HEK293 (cell line): Measurements from ENCODE around the gene DNMT1.

Source experiments
- EGR2 ChIP-seq: fragments of 450-650 bp; formaldehyde crosslinking; IDR thresholded peaks from 2 replicates; pipeline ENCODE4 v1.5.1; 2016; ENCODE audit warnings: low read depth, missing biosample characterization, missing genetic modification characterization
- GLIS2 ChIP-seq: fragments of 450-650 bp; formaldehyde crosslinking; IDR thresholded peaks from 2 replicates; pipeline ENCODE4 v1.5.1; 2016; ENCODE audit warnings: missing biosample characterization, missing genetic modification characterization
- KLF7 ChIP-seq: fragments of 450-650 bp; formaldehyde crosslinking; IDR thresholded peaks from 2 replicates; pipeline ENCODE4 v1.5.1; 2016; ENCODE audit warnings: missing biosample characterization, missing genetic modification characterization, borderline replicate concordance
- MYNN ChIP-seq: fragments of 450-650 bp; formaldehyde crosslinking; IDR thresholded peaks from 2 replicates; pipeline ENCODE4 v1.5.1; 2016; ENCODE audit warnings: missing biosample characterization, missing genetic modification characterization, borderline replicate concordance
- RBAK ChIP-seq: fragments of 450-650 bp; formaldehyde crosslinking; IDR thresholded peaks from 2 replicates; pipeline ENCODE4 v1.5.1; 2016; ENCODE audit warnings: missing biosample characterization, missing genetic modification characterization
- ZBTB48 ChIP-seq: fragments of 450-650 bp; formaldehyde crosslinking; IDR thresholded peaks from 2 replicates; pipeline ENCODE4 v1.5.1; 2016; ENCODE audit warnings: missing biosample characterization, missing genetic modification characterization
- ZIC2 ChIP-seq: fragments of 450-650 bp; formaldehyde crosslinking; IDR thresholded peaks from 2 replicates; pipeline ENCODE4 v1.5.1; 2016; ENCODE audit warnings: missing biosample characterization, missing genetic modification characterization
- ZNF146 ChIP-seq: fragments of 450-650 bp; formaldehyde crosslinking; IDR thresholded peaks from 2 replicates; pipeline ENCODE4 v1.5.1; 2016; ENCODE audit warnings: missing biosample characterization, missing genetic modification characterization
- ZNF16 ChIP-seq: fragments of 450-650 bp; formaldehyde crosslinking; IDR thresholded peaks from 2 replicates; pipeline ENCODE4 v1.5.1; 2016; ENCODE audit warnings: low read depth, missing biosample characterization, missing genetic modification characterization
- ZNF239 ChIP-seq: fragments of 450-650 bp; formaldehyde crosslinking; IDR thresholded peaks from 2 replicates; pipeline ENCODE4 v1.5.1; 2016; ENCODE audit warnings: missing biosample characterization, missing genetic modification characterization
- ZNF266 ChIP-seq: fragments of 450-650 bp; formaldehyde crosslinking; IDR thresholded peaks from 2 replicates; pipeline ENCODE4 v1.5.1; 2016; ENCODE audit warnings: missing biosample characterization, missing genetic modification characterization, low read depth
- ZNF302 ChIP-seq: fragments of 450-650 bp; formaldehyde crosslinking; IDR thresholded peaks from 2 replicates; pipeline ENCODE4 v1.5.1; 2016; ENCODE audit warnings: missing biosample characterization, missing genetic modification characterization, low read depth
- ZNF426 ChIP-seq: fragments of 450-650 bp; formaldehyde crosslinking; IDR thresholded peaks from 2 replicates; pipeline ENCODE4 v1.5.1; 2017; ENCODE audit warnings: missing biosample characterization, missing genetic modification characterization, mild to moderate bottlenecking, inconsistent platforms, moderate library complexity
- ZNF548 ChIP-seq: fragments of 450-650 bp; formaldehyde crosslinking; IDR thresholded peaks from 2 replicates; pipeline ENCODE4 v1.5.1; 2016; ENCODE audit warnings: missing biosample characterization, missing genetic modification characterization
- ZNF629 ChIP-seq: fragments of 450-650 bp; formaldehyde crosslinking; IDR thresholded peaks from 2 replicates; pipeline ENCODE4 v1.5.1; 2017; ENCODE audit warnings: missing biosample characterization, missing genetic modification characterization
- ZNF792 ChIP-seq: fragments of 450-650 bp; formaldehyde crosslinking; IDR thresholded peaks from 2 replicates; pipeline ENCODE4 v1.5.1; 2016; ENCODE audit warnings: missing biosample characterization, missing genetic modification characterization
- ZNF830 ChIP-seq: fragments of 450-650 bp; IDR thresholded peaks from 2 replicates; pipeline ENCODE4 v1.5.0; 2018; ENCODE audit warnings: missing biosample characterization, missing genetic modification characterization, low read depth, mild to moderate bottlenecking, moderate library complexity
- TF ChIP-seq, protein P1 (sequence below): fragments of 450-650 bp; formaldehyde crosslinking; conservative IDR thresholded peaks from 2 replicates; pipeline ENCODE4 v1.5.1; 2016; ENCODE audit warnings: low read depth, missing biosample characterization, missing genetic modification characterization
- TF ChIP-seq, protein P2 (sequence below): fragments of 450-650 bp; formaldehyde crosslinking; IDR thresholded peaks from 2 replicates; pipeline ENCODE4 v1.5.1; 2017; ENCODE audit warnings: missing biosample characterization, missing genetic modification characterization
- TF ChIP-seq, protein P3 (sequence below): fragments of 450-650 bp; formaldehyde crosslinking; optimal IDR thresholded peaks from 2 replicates; pipeline ENCODE3; 2016; ENCODE audit warnings: missing biosample characterization, mild to moderate bottlenecking, missing genetic modification characterization
- TF ChIP-seq, protein P4 (sequence below): fragments of 450-650 bp; formaldehyde crosslinking; IDR thresholded peaks from 2 replicates; pipeline ENCODE4 v1.5.1; 2016; ENCODE audit warnings: missing biosample characterization, missing genetic modification characterization
- TF ChIP-seq, protein P5 (sequence below): fragments of 450-650 bp; formaldehyde crosslinking; IDR thresholded peaks from 2 replicates; pipeline ENCODE4 v1.5.1; 2016; ENCODE audit warnings: missing biosample characterization, missing genetic modification characterization
- TF ChIP-seq, protein P6 (sequence below): fragments of 450-650 bp; IDR thresholded peaks from 2 replicates; pipeline ENCODE4 v1.5.1; 2018; ENCODE audit warnings: missing biosample characterization, mild to moderate bottlenecking, missing genetic modification characterization
- TF ChIP-seq, protein P7 (sequence below): fragments of 450-650 bp; formaldehyde crosslinking; IDR thresholded peaks from 2 replicates; pipeline ENCODE4 v1.5.1; 2016; ENCODE audit warnings: missing biosample characterization, missing genetic modification characterization

The DNMT1 gene

DNA sequence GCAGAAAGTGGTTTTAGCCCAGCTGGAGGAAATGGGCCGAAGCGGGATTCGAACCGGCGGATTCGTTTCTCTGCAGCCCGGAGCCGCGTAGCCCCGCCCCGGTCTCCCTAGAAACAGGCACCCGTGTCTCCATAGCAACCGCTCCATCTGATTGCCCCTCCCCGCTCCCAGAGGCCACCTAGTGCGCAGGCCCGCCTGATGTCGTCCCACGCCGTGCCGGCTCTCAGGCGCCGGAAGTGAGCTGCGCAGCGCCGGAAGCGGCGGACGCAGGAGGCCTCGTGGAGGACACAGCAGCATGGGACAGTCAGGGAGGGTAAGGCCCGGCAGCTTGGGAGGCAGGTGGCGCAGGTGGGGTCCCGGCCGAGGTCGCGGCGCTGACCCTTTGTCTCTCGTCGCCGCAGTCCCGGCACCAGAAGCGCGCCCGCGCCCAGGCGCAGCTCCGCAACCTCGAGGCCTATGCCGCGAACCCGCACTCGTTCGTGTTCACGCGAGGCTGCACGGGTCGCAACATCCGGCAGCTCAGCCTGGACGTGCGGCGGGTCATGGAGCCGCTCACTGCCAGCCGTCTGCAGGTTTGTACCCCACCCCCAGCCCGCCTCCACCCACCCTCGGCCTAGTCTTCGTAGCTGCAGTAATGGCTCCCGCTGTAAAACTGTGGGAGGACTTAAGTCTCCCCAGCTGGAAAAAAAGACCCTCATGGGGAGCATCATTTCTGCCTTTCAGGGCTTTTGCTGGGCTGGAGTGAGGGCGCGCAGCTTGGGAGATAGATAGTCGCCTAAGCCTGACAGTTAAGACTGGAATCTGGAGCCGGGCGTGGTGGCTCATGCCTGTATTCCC lies 88.4 kb downstream of the DNMT1 start, which contains the start of gene PPAN (continued):
- TF ChIP-seq ZNF266 (tag by site-specific recombination) (no peak), MYNN (tag by site-specific recombination) (peak; percentile 95; the same call in 1 of the 2 replicates), RBAK (tag by site-specific recombination) (no peak), ZNF239 (0 out of 2 replicates have a peak, but pooled peaks have one; percentile 33), ZNF16 (tag by site-specific recombination) (no peak), ZNF792 (tag by site-specific recombination) (peak; percentile 52; the same call in 1 of the 2 replicates), ZNF629 (tag by site-specific recombination) (peak; percentile 73), ZNF146 (no peak), ZNF426 (tag by site-specific recombination) (no peak), ZNF302 (tag by site-specific recombination) (no peak), KLF7 (tag by site-specific recombination) (no peak), ZIC2 (peak; percentile 73), ZNF548 (tag by site-specific recombination) (no peak), ZBTB48 (tag by site-specific recombination) (no peak), EGR2 (no peak), ZNF830 (tag by site-specific recombination) (no peak), GLIS2 (tag by site-specific recombination) (peak; percentile 90)
- TF ChIP-seq, protein P1, sequence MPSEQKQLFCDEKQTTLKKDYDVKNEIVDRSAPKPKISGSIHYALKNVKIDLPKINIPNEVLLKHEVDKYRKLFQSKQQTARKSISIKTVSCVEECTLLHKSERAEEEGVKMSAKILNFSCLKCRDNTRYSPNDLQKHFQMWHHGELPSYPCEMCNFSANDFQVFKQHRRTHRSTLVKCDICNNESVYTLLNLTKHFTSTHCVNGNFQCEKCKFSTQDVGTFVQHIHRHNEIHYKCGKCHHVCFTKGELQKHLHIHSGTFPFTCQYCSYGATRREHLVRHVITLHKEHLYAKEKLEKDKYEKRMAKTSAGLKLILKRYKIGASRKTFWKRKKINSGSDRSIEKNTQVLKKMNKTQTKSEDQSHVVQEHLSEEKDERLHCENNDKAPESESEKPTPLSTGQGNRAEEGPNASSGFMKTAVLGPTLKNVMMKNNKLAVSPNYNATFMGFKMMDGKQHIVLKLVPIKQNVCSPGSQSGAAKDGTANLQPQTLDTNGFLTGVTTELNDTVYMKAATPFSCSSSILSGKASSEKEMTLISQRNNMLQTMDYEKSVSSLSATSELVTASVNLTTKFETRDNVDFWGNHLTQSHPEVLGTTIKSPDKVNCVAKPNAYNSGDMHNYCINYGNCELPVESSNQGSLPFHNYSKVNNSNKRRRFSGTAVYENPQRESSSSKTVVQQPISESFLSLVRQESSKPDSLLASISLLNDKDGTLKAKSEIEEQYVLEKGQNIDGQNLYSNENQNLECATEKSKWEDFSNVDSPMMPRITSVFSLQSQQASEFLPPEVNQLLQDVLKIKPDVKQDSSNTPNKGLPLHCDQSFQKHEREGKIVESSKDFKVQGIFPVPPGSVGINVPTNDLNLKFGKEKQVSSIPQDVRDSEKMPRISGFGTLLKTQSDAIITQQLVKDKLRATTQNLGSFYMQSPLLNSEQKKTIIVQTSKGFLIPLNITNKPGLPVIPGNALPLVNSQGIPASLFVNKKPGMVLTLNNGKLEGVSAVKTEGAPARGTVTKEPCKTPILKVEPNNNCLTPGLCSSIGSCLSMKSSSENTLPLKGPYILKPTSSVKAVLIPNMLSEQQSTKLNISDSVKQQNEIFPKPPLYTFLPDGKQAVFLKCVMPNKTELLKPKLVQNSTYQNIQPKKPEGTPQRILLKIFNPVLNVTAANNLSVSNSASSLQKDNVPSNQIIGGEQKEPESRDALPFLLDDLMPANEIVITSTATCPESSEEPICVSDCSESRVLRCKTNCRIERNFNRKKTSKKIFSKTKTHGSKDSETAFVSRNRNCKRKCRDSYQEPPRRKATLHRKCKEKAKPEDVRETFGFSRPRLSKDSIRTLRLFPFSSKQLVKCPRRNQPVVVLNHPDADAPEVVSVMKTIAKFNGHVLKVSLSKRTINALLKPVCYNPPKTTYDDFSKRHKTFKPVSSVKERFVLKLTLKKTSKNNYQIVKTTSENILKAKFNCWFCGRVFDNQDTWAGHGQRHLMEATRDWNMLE (tag by site-specific recombination): peak; percentile 67
- TF ChIP-seq, protein P2, sequence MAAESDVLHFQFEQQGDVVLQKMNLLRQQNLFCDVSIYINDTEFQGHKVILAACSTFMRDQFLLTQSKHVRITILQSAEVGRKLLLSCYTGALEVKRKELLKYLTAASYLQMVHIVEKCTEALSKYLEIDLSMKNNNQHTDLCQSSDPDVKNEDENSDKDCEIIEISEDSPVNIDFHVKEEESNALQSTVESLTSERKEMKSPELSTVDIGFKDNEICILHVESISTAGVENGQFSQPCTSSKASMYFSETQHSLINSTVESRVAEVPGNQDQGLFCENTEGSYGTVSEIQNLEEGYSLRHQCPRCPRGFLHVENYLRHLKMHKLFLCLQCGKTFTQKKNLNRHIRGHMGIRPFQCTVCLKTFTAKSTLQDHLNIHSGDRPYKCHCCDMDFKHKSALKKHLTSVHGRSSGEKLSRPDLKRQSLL (tag by site-specific recombination): peak; percentile 14
- TF ChIP-seq, protein P3, sequence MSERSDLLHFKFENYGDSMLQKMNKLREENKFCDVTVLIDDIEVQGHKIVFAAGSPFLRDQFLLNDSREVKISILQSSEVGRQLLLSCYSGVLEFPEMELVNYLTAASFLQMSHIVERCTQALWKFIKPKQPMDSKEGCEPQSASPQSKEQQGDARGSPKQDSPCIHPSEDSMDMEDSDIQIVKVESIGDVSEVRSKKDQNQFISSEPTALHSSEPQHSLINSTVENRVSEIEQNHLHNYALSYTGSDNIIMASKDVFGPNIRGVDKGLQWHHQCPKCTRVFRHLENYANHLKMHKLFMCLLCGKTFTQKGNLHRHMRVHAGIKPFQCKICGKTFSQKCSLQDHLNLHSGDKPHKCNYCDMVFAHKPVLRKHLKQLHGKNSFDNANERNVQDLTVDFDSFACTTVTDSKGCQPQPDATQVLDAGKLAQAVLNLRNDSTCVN: peak; percentile 98
- TF ChIP-seq, protein P4, sequence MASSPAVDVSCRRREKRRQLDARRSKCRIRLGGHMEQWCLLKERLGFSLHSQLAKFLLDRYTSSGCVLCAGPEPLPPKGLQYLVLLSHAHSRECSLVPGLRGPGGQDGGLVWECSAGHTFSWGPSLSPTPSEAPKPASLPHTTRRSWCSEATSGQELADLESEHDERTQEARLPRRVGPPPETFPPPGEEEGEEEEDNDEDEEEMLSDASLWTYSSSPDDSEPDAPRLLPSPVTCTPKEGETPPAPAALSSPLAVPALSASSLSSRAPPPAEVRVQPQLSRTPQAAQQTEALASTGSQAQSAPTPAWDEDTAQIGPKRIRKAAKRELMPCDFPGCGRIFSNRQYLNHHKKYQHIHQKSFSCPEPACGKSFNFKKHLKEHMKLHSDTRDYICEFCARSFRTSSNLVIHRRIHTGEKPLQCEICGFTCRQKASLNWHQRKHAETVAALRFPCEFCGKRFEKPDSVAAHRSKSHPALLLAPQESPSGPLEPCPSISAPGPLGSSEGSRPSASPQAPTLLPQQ (tag by site-specific recombination): peak; percentile 62; the same call in 1 of the 2 replicates
- TF ChIP-seq, protein P5, sequence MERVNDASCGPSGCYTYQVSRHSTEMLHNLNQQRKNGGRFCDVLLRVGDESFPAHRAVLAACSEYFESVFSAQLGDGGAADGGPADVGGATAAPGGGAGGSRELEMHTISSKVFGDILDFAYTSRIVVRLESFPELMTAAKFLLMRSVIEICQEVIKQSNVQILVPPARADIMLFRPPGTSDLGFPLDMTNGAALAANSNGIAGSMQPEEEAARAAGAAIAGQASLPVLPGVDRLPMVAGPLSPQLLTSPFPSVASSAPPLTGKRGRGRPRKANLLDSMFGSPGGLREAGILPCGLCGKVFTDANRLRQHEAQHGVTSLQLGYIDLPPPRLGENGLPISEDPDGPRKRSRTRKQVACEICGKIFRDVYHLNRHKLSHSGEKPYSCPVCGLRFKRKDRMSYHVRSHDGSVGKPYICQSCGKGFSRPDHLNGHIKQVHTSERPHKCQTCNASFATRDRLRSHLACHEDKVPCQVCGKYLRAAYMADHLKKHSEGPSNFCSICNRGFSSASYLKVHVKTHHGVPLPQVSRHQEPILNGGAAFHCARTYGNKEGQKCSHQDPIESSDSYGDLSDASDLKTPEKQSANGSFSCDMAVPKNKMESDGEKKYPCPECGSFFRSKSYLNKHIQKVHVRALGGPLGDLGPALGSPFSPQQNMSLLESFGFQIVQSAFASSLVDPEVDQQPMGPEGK: 0 out of 2 replicates have a peak, but pooled peaks have one; percentile 38
- TF ChIP-seq, protein P6, sequence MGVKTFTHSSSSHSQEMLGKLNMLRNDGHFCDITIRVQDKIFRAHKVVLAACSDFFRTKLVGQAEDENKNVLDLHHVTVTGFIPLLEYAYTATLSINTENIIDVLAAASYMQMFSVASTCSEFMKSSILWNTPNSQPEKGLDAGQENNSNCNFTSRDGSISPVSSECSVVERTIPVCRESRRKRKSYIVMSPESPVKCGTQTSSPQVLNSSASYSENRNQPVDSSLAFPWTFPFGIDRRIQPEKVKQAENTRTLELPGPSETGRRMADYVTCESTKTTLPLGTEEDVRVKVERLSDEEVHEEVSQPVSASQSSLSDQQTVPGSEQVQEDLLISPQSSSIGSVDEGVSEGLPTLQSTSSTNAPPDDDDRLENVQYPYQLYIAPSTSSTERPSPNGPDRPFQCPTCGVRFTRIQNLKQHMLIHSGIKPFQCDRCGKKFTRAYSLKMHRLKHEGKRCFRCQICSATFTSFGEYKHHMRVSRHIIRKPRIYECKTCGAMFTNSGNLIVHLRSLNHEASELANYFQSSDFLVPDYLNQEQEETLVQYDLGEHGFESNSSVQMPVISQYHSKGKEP: no peak
- TF ChIP-seq, protein P7, sequence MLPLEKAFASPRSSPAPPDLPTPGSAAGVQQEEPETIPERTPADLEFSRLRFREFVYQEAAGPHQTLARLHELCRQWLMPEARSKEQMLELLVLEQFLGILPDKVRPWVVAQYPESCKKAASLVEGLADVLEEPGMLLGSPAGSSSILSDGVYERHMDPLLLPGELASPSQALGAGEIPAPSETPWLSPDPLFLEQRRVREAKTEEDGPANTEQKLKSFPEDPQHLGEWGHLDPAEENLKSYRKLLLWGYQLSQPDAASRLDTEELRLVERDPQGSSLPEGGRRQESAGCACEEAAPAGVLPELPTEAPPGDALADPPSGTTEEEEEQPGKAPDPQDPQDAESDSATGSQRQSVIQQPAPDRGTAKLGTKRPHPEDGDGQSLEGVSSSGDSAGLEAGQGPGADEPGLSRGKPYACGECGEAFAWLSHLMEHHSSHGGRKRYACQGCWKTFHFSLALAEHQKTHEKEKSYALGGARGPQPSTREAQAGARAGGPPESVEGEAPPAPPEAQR (tag by site-specific recombination): no peak
